GM13976 (cell line): ENCODE results near the gene PRR11.
"Not testable (repeated sequence)": the region's sequence is repeated elsewhere in the genome, so short reads cannot be mapped to it uniquely, and the experiment has no call there.

Experiments
- DNase-seq: peaks from one replicate; pipeline ENCODE4 v3.0.0; 2012; ENCODE audit warnings: low spot score
- in situ Hi-C: fragments of 300-500 bp; cut with MboI; formaldehyde crosslinking; loops from one replicate; pipeline ENCODE4 v1.12.0; 2022; ENCODE audit warnings: low sequenced_read_pairs, mixed read lengths, inconsistent platforms; ENCODE audit not compliant: unreplicated experiment
- TF ChIP-seq, protein P1 (sequence below): IDR thresholded peaks from 2 replicates; pipeline ENCODE4 v1.5.1; 2012; ENCODE audit warnings: borderline replicate concordance, mild to moderate bottlenecking; ENCODE audit not compliant: insufficient read depth; ENCODE audit errors: extremely low read depth, missing control alignments, control extremely low read depth

Gene PRR11

DNA sequence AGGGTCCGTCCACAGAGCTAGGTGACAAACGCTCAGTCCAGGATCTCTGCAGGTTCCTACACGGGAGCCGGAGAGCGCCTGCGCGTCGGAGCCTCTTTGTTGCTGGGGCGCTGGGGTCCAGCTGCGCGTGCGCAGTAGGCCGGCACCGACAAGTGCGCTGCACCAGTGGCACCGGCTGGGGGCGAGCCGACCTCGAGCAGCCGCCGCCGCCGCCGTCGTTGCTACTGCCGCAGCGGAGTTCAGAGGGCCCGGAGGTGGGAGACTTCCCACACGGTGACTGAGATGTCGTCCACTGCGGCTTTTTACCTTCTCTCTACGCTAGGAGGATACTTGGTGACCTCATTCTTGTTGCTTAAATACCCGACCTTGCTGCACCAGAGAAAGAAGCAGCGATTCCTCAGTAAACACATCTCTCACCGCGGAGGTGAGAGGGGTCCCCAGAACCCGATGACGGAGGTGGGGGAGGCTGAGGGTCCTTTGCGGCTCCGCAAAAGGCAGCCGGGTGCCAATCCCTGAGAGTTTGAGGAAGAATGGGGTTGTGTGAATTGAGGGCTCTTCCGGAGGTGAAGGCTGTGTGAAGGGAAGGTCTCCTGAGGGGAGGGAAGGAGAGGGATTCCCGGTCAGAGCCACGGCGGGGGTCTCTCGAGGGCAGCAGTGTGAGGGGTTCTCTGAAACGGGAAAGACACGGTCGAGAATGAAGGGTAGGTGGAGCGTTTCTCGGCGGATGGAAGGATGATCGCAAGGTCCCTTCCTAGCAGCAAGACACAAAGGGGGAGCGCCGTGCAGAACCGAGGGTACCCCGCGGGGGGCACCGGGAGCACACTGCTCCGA lies 65.0 kb downstream of the PRR11 start, which contains the start of gene GDPD1:
Gene GDPD1, plus strand, starts transcription at position 184 of the 831 bp plus-strand sequence. Its CDS starts 99 bp downstream, at position 283.
- in situ Hi-C loops: no loop called here
- TF ChIP-seq, protein P1, sequence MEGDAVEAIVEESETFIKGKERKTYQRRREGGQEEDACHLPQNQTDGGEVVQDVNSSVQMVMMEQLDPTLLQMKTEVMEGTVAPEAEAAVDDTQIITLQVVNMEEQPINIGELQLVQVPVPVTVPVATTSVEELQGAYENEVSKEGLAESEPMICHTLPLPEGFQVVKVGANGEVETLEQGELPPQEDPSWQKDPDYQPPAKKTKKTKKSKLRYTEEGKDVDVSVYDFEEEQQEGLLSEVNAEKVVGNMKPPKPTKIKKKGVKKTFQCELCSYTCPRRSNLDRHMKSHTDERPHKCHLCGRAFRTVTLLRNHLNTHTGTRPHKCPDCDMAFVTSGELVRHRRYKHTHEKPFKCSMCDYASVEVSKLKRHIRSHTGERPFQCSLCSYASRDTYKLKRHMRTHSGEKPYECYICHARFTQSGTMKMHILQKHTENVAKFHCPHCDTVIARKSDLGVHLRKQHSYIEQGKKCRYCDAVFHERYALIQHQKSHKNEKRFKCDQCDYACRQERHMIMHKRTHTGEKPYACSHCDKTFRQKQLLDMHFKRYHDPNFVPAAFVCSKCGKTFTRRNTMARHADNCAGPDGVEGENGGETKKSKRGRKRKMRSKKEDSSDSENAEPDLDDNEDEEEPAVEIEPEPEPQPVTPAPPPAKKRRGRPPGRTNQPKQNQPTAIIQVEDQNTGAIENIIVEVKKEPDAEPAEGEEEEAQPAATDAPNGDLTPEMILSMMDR: peak; percentile 93
- DNase-seq: peak; percentile 97

DNA sequence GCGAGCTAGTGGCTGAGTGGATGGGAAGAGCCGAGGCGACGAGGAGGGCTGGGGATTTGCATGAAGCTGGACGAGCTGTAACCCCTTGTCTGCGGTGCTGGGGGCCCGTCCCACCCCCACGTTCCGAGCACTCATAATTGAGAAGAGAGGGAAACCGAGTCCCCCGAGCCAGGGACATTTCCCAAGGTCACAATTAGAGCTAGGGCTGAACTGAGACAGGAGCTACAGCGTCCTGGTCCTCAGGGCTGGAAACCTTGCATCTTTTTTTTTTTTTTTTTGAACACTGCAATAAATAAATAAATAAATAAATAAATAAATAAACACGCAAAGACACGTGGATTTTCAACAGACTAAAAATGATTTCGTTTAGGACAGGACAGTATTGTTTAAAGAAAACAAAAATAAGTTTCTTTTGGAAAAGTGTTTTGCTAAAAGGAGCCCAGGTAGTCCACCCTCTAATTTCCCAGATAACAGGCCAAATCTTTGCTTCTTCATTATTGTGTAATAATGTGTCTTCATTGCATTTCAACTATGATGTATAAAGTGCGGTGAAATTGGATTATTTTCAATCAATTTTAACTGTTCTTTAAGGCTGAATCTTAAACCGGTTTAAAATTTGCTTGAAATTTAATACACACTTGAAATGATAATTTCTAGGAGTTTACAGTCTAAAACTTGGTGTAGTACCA lies 65.8 kb downstream of the PRR11 start:
- TF ChIP-seq, protein P1: no peak
- no peak for DNase-seq
- in situ Hi-C loops: no loop called here

DNA sequence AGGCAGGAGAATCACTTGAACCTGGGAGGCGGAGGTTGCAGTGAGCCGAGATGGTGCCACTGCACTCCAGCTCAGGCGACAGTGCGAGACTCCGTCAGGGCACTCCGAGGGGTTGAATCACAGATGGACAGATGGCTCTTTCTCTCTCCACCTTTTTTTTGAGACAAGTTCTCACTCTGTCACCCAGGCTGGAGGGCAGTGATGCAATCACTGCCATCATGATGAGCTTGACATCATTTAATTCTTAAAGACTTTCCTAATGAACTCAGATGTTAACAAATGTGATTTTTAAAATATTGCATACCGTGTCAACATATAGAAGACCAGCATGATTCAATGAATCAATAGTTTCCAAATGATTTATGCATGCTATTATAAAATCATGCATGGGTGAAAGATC lies 68.3 kb downstream of the PRR11 start:
- TF ChIP-seq, protein P1: no peak
- in situ Hi-C loops: no loop called here

DNA sequence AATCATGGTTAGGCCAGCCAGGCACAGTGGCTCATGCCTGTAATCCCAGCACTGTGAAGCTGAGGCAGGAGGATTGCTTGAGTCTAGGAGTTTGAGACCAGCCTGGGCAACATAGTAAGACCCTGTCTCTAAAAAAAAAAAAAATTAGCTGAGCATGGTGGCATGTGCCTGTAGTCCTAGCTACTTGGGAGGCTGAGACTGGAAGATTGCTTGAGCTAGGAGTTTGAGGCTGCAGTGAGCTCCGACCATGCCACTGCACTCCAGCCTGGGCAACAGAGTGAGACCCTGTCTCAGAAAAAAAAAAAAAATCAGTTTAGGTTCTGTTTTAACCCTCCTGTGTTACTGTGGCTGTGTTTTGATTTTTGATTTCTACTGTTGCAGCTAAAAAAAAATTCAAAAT lies 73.0 kb downstream of the PRR11 start:
- in situ Hi-C loops, DNase-seq: not testable (repeated sequence)

More for the DNA sequence above, 68.3 kb downstream of the PRR11 start:
- no peak for DNase-seq

DNA sequence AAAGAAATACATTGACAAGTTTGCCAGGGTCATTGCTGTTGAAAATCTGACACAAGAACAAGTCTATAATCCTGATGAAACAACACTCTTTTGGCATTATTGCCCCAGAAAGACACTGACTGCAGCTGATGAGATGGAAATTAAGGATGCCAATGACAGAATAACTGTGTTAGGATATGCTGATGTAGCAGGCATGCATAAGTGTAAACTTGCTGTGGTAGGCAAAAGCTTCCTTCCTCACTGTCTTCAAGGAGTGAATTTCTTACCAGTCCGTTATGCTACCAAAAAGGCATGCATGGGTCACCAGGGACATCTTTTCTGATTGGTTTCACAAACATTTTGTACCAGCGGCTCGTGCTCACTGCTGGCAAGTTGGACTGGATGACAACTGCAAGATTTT lies 75.2 kb downstream of the PRR11 start:
- no peak for DNase-seq
- TF ChIP-seq, protein P1: no peak
- in situ Hi-C loops: no loop called here

DNA sequence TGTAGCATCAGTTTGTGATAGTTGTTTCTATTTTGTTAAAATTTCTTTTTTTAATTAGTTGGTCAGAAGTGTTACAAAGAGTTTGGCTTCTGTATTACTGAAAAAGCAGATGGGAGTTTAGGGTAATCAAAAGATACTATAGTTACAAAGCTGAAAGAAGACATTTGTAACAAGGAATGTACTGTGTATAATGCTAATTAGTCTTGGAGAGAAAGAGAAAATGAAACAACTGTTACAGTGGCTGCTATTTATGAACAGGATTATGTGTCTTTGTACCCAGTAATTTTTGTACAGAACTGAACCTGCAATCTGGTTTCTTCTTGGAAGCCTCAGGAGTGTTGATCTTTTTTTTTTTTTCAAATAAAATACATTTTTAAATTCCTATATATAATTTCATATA lies 79.1 kb downstream of the PRR11 start:
- DNase-seq: peak; percentile 37
- in situ Hi-C loops: no loop called here
- TF ChIP-seq, protein P1: no peak

DNA sequence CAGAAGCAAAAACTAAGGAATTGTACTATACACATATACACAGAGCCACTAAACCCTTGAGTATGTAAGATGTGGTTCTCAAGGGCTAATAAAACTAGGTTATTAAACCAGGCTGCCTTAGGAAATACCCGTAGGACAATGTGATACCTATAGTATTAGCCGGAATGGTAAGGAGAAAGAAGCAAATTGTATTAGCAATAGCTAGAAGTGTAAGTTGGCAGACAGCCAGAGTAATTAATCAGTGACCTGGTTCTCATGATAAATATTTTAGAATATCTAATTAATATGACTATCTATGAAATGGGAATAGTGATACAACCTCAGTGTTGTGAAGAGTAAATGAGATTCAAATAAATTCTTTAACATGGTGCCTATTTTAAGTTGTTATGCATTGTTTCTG lies 83.4 kb downstream of the PRR11 start:
- TF ChIP-seq, protein P1: no peak
- in situ Hi-C loops: no loop called here
- DNase-seq: no peak
